Liver (tissue), 3 donors: Measurements from ENCODE around the gene ARHGAP32.

ENCODE experiments used
- GABPA ChIP-seq, 2 donors: IDR thresholded peaks in 1 of 2; conservative IDR thresholded peaks in 1 of 2; 2 replicates each; pipeline ENCODE4 v1.6.1; 2016; ENCODE audit warnings: antibody characterized with exemption in 2 of 2, mild to moderate bottlenecking in 1 of 2, moderate library complexity in 1 of 2
- RAD21 ChIP-seq, 2 donors: IDR thresholded peaks; 2 replicates each; pipeline ENCODE4 v1.6.1; 2016; ENCODE audit warnings: antibody characterized with exemption in 2 of 2, mild to moderate bottlenecking in 2 of 2
- YY1 ChIP-seq: IDR thresholded peaks from 2 replicates; pipeline ENCODE4 v1.6.1; 2016; ENCODE audit warnings: antibody characterized with exemption, mild to moderate bottlenecking
- TF ChIP-seq, protein P1 (sequence below): fragments of 150-350 bp; IDR thresholded peaks from 2 replicates; pipeline ENCODE4 v1.5.1; 2017; ENCODE audit warnings: improper control_type of control experiment, low read depth, low read length; ENCODE audit not compliant: missing input control
- TF ChIP-seq, protein P2 (sequence below): IDR thresholded peaks from 2 replicates; pipeline ENCODE4 v1.6.1; 2016; ENCODE audit warnings: antibody characterized with exemption, mild to moderate bottlenecking
- TF ChIP-seq, protein P3 (sequence below): IDR thresholded peaks from 2 replicates; pipeline ENCODE4 v1.6.1; 2016; ENCODE audit warnings: antibody characterized with exemption
- donor health status: healthy.
- donor health status: healthy.

DNA sequence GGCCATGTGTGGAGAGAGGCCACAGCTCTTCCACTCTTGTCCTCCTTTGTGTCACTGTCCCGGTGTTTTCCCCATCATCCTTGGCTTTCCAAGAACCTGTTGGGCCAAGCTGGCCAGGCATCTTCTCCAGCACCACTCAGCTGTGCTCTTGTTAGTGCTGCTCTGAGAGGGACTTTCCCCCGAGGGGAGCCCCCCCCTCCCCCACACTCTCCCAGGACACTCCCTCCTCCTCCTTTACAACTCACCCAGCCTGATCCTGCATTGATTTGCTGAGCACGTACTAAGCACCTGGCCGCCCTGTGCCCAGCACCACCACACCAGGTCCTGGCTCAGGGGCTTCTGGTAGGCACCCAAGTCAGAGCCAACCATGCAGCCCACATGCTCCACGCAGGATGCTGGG lies 262.7 kb downstream of the ARHGAP32 start:
- TF ChIP-seq, protein P1, sequence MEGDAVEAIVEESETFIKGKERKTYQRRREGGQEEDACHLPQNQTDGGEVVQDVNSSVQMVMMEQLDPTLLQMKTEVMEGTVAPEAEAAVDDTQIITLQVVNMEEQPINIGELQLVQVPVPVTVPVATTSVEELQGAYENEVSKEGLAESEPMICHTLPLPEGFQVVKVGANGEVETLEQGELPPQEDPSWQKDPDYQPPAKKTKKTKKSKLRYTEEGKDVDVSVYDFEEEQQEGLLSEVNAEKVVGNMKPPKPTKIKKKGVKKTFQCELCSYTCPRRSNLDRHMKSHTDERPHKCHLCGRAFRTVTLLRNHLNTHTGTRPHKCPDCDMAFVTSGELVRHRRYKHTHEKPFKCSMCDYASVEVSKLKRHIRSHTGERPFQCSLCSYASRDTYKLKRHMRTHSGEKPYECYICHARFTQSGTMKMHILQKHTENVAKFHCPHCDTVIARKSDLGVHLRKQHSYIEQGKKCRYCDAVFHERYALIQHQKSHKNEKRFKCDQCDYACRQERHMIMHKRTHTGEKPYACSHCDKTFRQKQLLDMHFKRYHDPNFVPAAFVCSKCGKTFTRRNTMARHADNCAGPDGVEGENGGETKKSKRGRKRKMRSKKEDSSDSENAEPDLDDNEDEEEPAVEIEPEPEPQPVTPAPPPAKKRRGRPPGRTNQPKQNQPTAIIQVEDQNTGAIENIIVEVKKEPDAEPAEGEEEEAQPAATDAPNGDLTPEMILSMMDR = no peak
- TF ChIP-seq, protein P2, sequence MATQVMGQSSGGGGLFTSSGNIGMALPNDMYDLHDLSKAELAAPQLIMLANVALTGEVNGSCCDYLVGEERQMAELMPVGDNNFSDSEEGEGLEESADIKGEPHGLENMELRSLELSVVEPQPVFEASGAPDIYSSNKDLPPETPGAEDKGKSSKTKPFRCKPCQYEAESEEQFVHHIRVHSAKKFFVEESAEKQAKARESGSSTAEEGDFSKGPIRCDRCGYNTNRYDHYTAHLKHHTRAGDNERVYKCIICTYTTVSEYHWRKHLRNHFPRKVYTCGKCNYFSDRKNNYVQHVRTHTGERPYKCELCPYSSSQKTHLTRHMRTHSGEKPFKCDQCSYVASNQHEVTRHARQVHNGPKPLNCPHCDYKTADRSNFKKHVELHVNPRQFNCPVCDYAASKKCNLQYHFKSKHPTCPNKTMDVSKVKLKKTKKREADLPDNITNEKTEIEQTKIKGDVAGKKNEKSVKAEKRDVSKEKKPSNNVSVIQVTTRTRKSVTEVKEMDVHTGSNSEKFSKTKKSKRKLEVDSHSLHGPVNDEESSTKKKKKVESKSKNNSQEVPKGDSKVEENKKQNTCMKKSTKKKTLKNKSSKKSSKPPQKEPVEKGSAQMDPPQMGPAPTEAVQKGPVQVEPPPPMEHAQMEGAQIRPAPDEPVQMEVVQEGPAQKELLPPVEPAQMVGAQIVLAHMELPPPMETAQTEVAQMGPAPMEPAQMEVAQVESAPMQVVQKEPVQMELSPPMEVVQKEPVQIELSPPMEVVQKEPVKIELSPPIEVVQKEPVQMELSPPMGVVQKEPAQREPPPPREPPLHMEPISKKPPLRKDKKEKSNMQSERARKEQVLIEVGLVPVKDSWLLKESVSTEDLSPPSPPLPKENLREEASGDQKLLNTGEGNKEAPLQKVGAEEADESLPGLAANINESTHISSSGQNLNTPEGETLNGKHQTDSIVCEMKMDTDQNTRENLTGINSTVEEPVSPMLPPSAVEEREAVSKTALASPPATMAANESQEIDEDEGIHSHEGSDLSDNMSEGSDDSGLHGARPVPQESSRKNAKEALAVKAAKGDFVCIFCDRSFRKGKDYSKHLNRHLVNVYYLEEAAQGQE = no peak
- TF ChIP-seq YY1 (no peak), GABPA (IDR thresholded peaks at IDR 0.05 in 1 of 2, conservative IDR thresholded peaks at IDR 0.05 in 1 of 2) (no peak), RAD21 (IDR thresholded peaks at IDR 0.05) (no peak)
- TF ChIP-seq, protein P3, sequence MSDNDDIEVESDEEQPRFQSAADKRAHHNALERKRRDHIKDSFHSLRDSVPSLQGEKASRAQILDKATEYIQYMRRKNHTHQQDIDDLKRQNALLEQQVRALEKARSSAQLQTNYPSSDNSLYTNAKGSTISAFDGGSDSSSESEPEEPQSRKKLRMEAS = no peak
